CD14-positive monocyte (primary cell): ENCODE data around the gene WDR44. TPM values are rescaled to one million over a fixed set of nuclear protein-coding genes. Genes with fewer than 3 reads are reported as not detected.

Experiments
- DNase-seq, 3 donors: peaks; one replicate each; pipeline ENCODE4 v3.0.0-alpha.2; 2011 to 2022
- H2AFZ ChIP-seq: 2 replicates; pipeline ENCODE4 v1.6.0; 2012; ENCODE audit warnings: mild to moderate bottlenecking, low read depth, low read length, inconsistent platforms; ENCODE audit not compliant: insufficient read depth, poor library complexity, severe bottlenecking
- H3K27ac ChIP-seq, 2 donors: 1 replicate in 1 of 2; 2 replicates in 1 of 2; pipeline ENCODE4 v1.5.1; 2012 to 2013; ENCODE audit warnings: low read length in 2 of 2, control low read depth in 1 of 2, inconsistent platforms in 1 of 2, low read depth in 1 of 2, mild to moderate bottlenecking in 1 of 2
- H3K27me3 ChIP-seq, 2 donors: one replicate each; pipeline versions ENCODE4 v1.6.0 to v1.6.1; 2011 to 2013; ENCODE audit warnings: low read length in 2 of 2; ENCODE audit not compliant: control insufficient read depth in 2 of 2, insufficient read depth in 2 of 2
- H3K36me3 ChIP-seq, 2 donors: replicated peaks in 1 of 2; 1 replicate in 1 of 2; 2 replicates in 1 of 2; pipeline versions ENCODE4 v1.5.1 to v1.6.1; 2012 to 2013; ENCODE audit warnings: low read length in 2 of 2, control low read depth in 1 of 2, inconsistent platforms in 1 of 2, mild to moderate bottlenecking in 1 of 2; ENCODE audit not compliant: insufficient read depth in 2 of 2, control insufficient read depth in 1 of 2
- H3K4me1 ChIP-seq, 2 donors: 1 replicate in 1 of 2; 2 replicates in 1 of 2; pipeline versions ENCODE4 v1.5.1 to v1.6.1; 2012 to 2013; ENCODE audit warnings: low read length in 2 of 2, control low read depth in 1 of 2, inconsistent platforms in 1 of 2, mild to moderate bottlenecking in 1 of 2, moderate library complexity in 1 of 2; ENCODE audit not compliant: insufficient read depth in 2 of 2, control insufficient read depth in 1 of 2
- H3K4me2 ChIP-seq: replicated peaks from 2 replicates; pipeline ENCODE3; 2012; ENCODE audit warnings: low read length, moderate library complexity, mild to moderate bottlenecking; ENCODE audit not compliant: poor library complexity, severe bottlenecking; ENCODE audit errors: extremely low read depth
- H3K4me3 ChIP-seq, 3 experiments: fragments of 200-600 bp in 1 of 3; sonication (generic) in 1 of 3; replicated peaks in 1 of 3; 1 replicate in 2 of 3; 2 replicates in 1 of 3; pipeline ENCODE4 v1.5.1; 2011 to 2013; ENCODE audit warnings: low read length in 3 of 3, mild to moderate bottlenecking in 3 of 3, control low read depth in 2 of 3, low read depth in 2 of 3, inconsistent platforms in 1 of 3, moderate library complexity in 1 of 3
- H3K79me2 ChIP-seq: 2 replicates; pipeline ENCODE4 v1.6.0; 2012; ENCODE audit warnings: mild to moderate bottlenecking, control low read depth, inconsistent platforms, low read length, moderate library complexity; ENCODE audit not compliant: insufficient read depth
- H3K9ac ChIP-seq: 2 replicates; pipeline ENCODE4 v1.6.0; 2017; ENCODE audit warnings: low read length, mild to moderate bottlenecking; ENCODE audit not compliant: insufficient read depth, poor library complexity, severe bottlenecking
- H3K9me3 ChIP-seq, 2 donors: replicated peaks in 1 of 2; 1 replicate in 1 of 2; 2 replicates in 1 of 2; pipeline versions ENCODE4 v1.5.1 to v1.6.1; 2012 to 2013; ENCODE audit warnings: low read length in 2 of 2, control low read depth in 1 of 2; ENCODE audit not compliant: control insufficient read depth in 1 of 2, insufficient read depth in 1 of 2
- H4K20me1 ChIP-seq: 2 replicates; pipeline ENCODE4 v1.6.0; 2012; ENCODE audit warnings: mild to moderate bottlenecking, low read length, control low read depth, moderate library complexity; ENCODE audit not compliant: insufficient read depth
- H3K27ac Mint-ChIP-seq, 7 donors: one replicate each; pipeline ENCODE4 v1.8.0; 2020; ENCODE audit warnings: mild to moderate bottlenecking in 7 of 7, mixed read lengths in 7 of 7, moderate library complexity in 6 of 7, inconsistent platforms in 2 of 7
- H3K27me3 Mint-ChIP-seq, 3 donors: one replicate each; pipeline ENCODE4 v1.8.0; 2021 to 2022; ENCODE audit warnings: low read depth in 3 of 3, mild to moderate bottlenecking in 3 of 3, mixed read lengths in 3 of 3, moderate library complexity in 3 of 3, inconsistent platforms in 1 of 3
- H3K36me3 Mint-ChIP-seq, 2 donors: one replicate each; pipeline ENCODE4 v1.8.0; 2020; ENCODE audit warnings: mixed read lengths in 2 of 2, inconsistent platforms in 1 of 2, mild to moderate bottlenecking in 1 of 2
- H3K4me1 Mint-ChIP-seq: one replicate; pipeline ENCODE4 v1.8.0; 2020; ENCODE audit warnings: mild to moderate bottlenecking, mixed read lengths
- H3K4me3 Mint-ChIP-seq, 2 donors: one replicate each; pipeline ENCODE4 v1.8.0; 2020; ENCODE audit warnings: mild to moderate bottlenecking in 2 of 2, mixed read lengths in 2 of 2, moderate library complexity in 1 of 2
- H3K9me3 Mint-ChIP-seq, 7 donors: one replicate each; pipeline ENCODE4 v1.8.0; 2020 to 2022; ENCODE audit warnings: mixed read lengths in 7 of 7, mild to moderate bottlenecking in 6 of 7, moderate library complexity in 6 of 7, inconsistent platforms in 2 of 7
- WGBS: methylation state at CpG from one replicate; pipeline ENCODE4 v1.1.5; 2013; ENCODE audit warnings: missing lambda C conversion rate; ENCODE audit not compliant: insufficient coverage; 5-methylcytosine and 5-hydroxymethylcytosine counted together
- intact Hi-C, 2 donors: fragments of 100-400 bp; cut with micrococcal nuclease; formaldehyde crosslinking; loops; one replicate each; pipeline versions ENCODE4 v1.15.0 to v1.15.1; 2023
- polyA plus RNA-seq, 3 donors: library from polyadenylated mRNA; depleted of rRNA in 1 of 3; unstranded in 2 of 3; stranded (reverse) in 1 of 3; fragments of 300-500 nt in 2 of 3; fragments of >200 nt in 1 of 3; fragmentation: Illumina TruSeq in 2 of 3; gene quantifications; 1 replicate in 2 of 3; 2 replicates in 1 of 3; pipeline ENCODE4 v1.2.3, GENCODE V29; 2012 to 2021
- TF ChIP-seq, protein P1 (sequence below): fragments of 200-600 bp; IDR thresholded peaks from one replicate; pipeline ENCODE4 v1.8.0; 2022; ENCODE audit warnings: antibody characterized with exemption, mild to moderate bottlenecking

WDR44 gene
- polyA plus RNA-seq, 3 donors = 5.1 to 7.1 (median 5.5) TPM

GRCh38 chrX:118348186-118348810 lies 2.4 kb downstream of the WDR44 start:
- H3K79me2 ChIP-seq = peaks cover 58% of the 10 kb centered on the region
- H3K27ac Mint-ChIP-seq = no peak overlapping the region
- WGBS = no CpG with 5 or more reads among the region's 2 CpGs
- H3K4me3 Mint-ChIP-seq = no peak overlapping the region
- H3K9me3 ChIP-seq = no peaks in the 10 kb centered on the region
- intact Hi-C loops = no loop called here
- no peak overlapping the region for H3K27ac ChIP-seq
- peak overlapping the region; percentile 85 for H3K4me2 ChIP-seq
- H3K27me3 Mint-ChIP-seq = peaks cover 0 to 4% (median 0%) of the 10 kb centered on the region in 3 donors
- no peaks in the 10 kb centered on the region for H3K36me3 ChIP-seq
- TF ChIP-seq, protein P1, sequence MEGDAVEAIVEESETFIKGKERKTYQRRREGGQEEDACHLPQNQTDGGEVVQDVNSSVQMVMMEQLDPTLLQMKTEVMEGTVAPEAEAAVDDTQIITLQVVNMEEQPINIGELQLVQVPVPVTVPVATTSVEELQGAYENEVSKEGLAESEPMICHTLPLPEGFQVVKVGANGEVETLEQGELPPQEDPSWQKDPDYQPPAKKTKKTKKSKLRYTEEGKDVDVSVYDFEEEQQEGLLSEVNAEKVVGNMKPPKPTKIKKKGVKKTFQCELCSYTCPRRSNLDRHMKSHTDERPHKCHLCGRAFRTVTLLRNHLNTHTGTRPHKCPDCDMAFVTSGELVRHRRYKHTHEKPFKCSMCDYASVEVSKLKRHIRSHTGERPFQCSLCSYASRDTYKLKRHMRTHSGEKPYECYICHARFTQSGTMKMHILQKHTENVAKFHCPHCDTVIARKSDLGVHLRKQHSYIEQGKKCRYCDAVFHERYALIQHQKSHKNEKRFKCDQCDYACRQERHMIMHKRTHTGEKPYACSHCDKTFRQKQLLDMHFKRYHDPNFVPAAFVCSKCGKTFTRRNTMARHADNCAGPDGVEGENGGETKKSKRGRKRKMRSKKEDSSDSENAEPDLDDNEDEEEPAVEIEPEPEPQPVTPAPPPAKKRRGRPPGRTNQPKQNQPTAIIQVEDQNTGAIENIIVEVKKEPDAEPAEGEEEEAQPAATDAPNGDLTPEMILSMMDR = no peak
- H3K9ac ChIP-seq = no peak overlapping the region
- H3K4me3 ChIP-seq = peak overlapping the region in 1 of 3 experiments; percentile 86
- no peaks in the 10 kb centered on the region for H3K36me3 Mint-ChIP-seq
- H3K4me1 ChIP-seq = peaks cover 37 to 51% of the 10 kb centered on the region in 2 donors
- peaks cover 51% of the 10 kb centered on the region for H3K4me1 Mint-ChIP-seq
- peaks cover 0 to 14% (median 2%) of the 10 kb centered on the region in 7 donors for H3K9me3 Mint-ChIP-seq
- H3K27me3 ChIP-seq = no peaks in the 10 kb centered on the region
- H2AFZ ChIP-seq = no peak overlapping the region
- peaks cover 10% of the 10 kb centered on the region for H4K20me1 ChIP-seq
- no peak for DNase-seq

GRCh38 chrX:118349188-118349587 lies 3.3 kb downstream of the WDR44 start:
- intact Hi-C loops = no loop called here
- H3K27ac ChIP-seq = no peak overlapping the region
- H3K4me1 ChIP-seq = peaks cover 37 to 52% of the 10 kb centered on the region in 2 donors

More at GRCh38 chrX:118349188-118349587, 3.3 kb downstream of the WDR44 start:
- Mint-ChIP-seq H3K27ac (peak overlapping the region in 1 of 7 donors; percentile 50), H3K36me3 (no peaks in the 10 kb centered on the region), H3K4me3 (no peak overlapping the region), H3K27me3 (peaks cover 0 to 4% (median 0%) of the 10 kb centered on the region in 3 donors), H3K9me3 (peaks cover 0 to 14% (median 2%) of the 10 kb centered on the region in 7 donors), H3K4me1 (peaks cover 55% of the 10 kb centered on the region)
- no peak overlapping the region for H3K4me2 ChIP-seq
- DNase-seq = no peak
- no CpG with 5 or more reads among the region's 2 CpGs for WGBS
- H3K36me3 ChIP-seq = no peaks in the 10 kb centered on the region
- H2AFZ ChIP-seq = no peak overlapping the region
- TF ChIP-seq, protein P1 = no peak
- H3K27me3 ChIP-seq = no peaks in the 10 kb centered on the region
- H3K4me3 ChIP-seq = no peak overlapping the region
- H3K79me2 ChIP-seq = peaks cover 66% of the 10 kb centered on the region
- H3K9ac ChIP-seq = no peak overlapping the region
- peaks cover 17% of the 10 kb centered on the region for H4K20me1 ChIP-seq
- H3K9me3 ChIP-seq = no peaks in the 10 kb centered on the region
